K562 (cell line): ENCODE results near the gene FAM131C. TPM values are rescaled to one million over a fixed set of nuclear protein-coding genes. Genes with fewer than 3 reads are reported as not detected.
A peak's percentile ranks its signal among the peaks of the same experiment; 100 is the strongest.

Experiments
- CBX3 ChIP-seq, 2 experiments: IDR thresholded peaks; 1 replicate in 1 of 2; 2 replicates in 1 of 2; pipeline ENCODE4 v1.6.1; 2012; ENCODE audit warnings: inconsistent platforms in 2 of 2, low read length in 2 of 2, borderline replicate concordance in 1 of 2, control low read depth in 1 of 2
- CBX5 ChIP-seq: IDR thresholded peaks from 2 replicates; pipeline ENCODE4 v1.6.1; 2014; ENCODE audit warnings: low read depth, borderline replicate concordance
- CC2D1A ChIP-seq: fragments of 450-650 bp; IDR thresholded peaks from 2 replicates; pipeline ENCODE4 v1.6.1; 2017; ENCODE audit warnings: mild to moderate bottlenecking
- CREB3 ChIP-seq: fragments of 450-650 bp; conservative IDR thresholded peaks from 2 replicates; pipeline ENCODE4 v1.6.1; 2016; ENCODE audit warnings: missing genetic modification characterization, low read depth, mild to moderate bottlenecking, missing compliant biosample characterization, moderate library complexity
- CTBP1 ChIP-seq: fragments of 450-650 bp; IDR thresholded peaks from 2 replicates; pipeline ENCODE4 v1.6.1; 2016; ENCODE audit warnings: borderline replicate concordance
- ELK1 ChIP-seq: sonication (generic); formaldehyde crosslinking; IDR thresholded peaks from 2 replicates; pipeline ENCODE4 v1.8.1; 2022; ENCODE audit warnings: missing genetic modification reagents
- HBP1 ChIP-seq: fragments of 450-650 bp; formaldehyde crosslinking; IDR thresholded peaks from 2 replicates; pipeline ENCODE4 v1.4.0; 2022; ENCODE audit warnings: missing genetic modification characterization
- HINFP ChIP-seq: fragments of 450-650 bp; conservative IDR thresholded peaks from 2 replicates; pipeline ENCODE4 v1.6.1; 2016; ENCODE audit warnings: missing genetic modification characterization, low read depth, mild to moderate bottlenecking, control low read depth, missing compliant biosample characterization
- JUN ChIP-seq, 2 experiments: sonication (generic) in 1 of 2; formaldehyde crosslinking in 1 of 2; IDR thresholded peaks; 2 replicates each; pipeline versions ENCODE4 v1.6.1 to v1.8.0; 2012 to 2022; ENCODE audit warnings: borderline replicate concordance in 2 of 2, mild to moderate bottlenecking in 2 of 2, improper control_type of control experiment in 1 of 2, low read depth in 1 of 2, low read length in 1 of 2, missing genetic modification reagents in 1 of 2
- KLF16 ChIP-seq: IDR thresholded peaks from 2 replicates; pipeline ENCODE4 v1.6.1; 2016; ENCODE audit warnings: antibody characterized with exemption
- MAFF ChIP-seq: IDR thresholded peaks from 2 replicates; pipeline ENCODE4 v1.6.1; 2012; ENCODE audit warnings: low read length, improper control_type of control experiment
- MIER1 ChIP-seq: fragments of 450-650 bp; IDR thresholded peaks from 2 replicates; pipeline ENCODE4 v1.6.1; 2016; ENCODE audit warnings: antibody characterized with exemption, mild to moderate bottlenecking, low read depth
- MTA3 ChIP-seq: fragments of 450-650 bp; formaldehyde crosslinking; IDR thresholded peaks from 2 replicates; pipeline ENCODE4 v1.6.1; 2017; ENCODE audit warnings: mild to moderate bottlenecking, borderline replicate concordance
- SIN3A ChIP-seq, 2 experiments: fragments of 150-350 bp in 1 of 2; IDR thresholded peaks; 2 replicates each; pipeline ENCODE4 v1.6.1; 2011 to 2016; ENCODE audit warnings: borderline replicate concordance in 2 of 2, low read depth in 2 of 2, low read length in 2 of 2, mild to moderate bottlenecking in 2 of 2, moderate library complexity in 2 of 2; ENCODE audit not compliant: control insufficient read depth in 1 of 2
- SP2 ChIP-seq: IDR thresholded peaks from 2 replicates; pipeline ENCODE4 v1.6.1; 2011; ENCODE audit warnings: mild to moderate bottlenecking, low read depth, low read length, moderate library complexity; ENCODE audit not compliant: poor library complexity, severe bottlenecking; ENCODE audit errors: extremely low read depth
- TBL1XR1 ChIP-seq, 2 experiments: IDR thresholded peaks; 2 replicates each; pipeline ENCODE4 v1.6.1; 2012; ENCODE audit warnings: improper control_type of control experiment in 2 of 2, low read length in 2 of 2, mild to moderate bottlenecking in 1 of 2
- TCF15 ChIP-seq: fragments of 250-450 bp; sonication (Bioruptor Pico); IDR thresholded peaks from 2 replicates; pipeline ENCODE4 v1.8.0; 2022; ENCODE audit warnings: moderate library complexity, mild to moderate bottlenecking, inconsistent platforms
- ZNF436 ChIP-seq: fragments of 250-450, 450-650 bp; sonication (Bioruptor Pico); formaldehyde crosslinking; IDR thresholded peaks from 2 replicates; pipeline ENCODE4 v1.7.0; 2020; ENCODE audit warnings: mild to moderate bottlenecking
- polyA plus RNA-seq, 8 experiments: library from polyadenylated mRNA; depleted of rRNA in 4 of 8; stranded (reverse) in 5 of 8; unstranded in 3 of 8; fragments of >200 nt; fragmentation: Nextera tagmentation in 2 of 8; fragmentation: Illumina TruSeq in 1 of 8; extraction: Ambion mirVana in 2 of 8; extraction: Trizol in 1 of 8; gene quantifications; 2 replicates each; pipeline versions ENCODE4 v1.2.1 to v1.2.3, GENCODE V29; 2011 to 2014; ENCODE audit warnings: inconsistent platforms in 1 of 8, missing spikeins in 1 of 8
- total RNA-seq, 7 experiments: library from RNA; depleted of rRNA in 6 of 7; stranded (reverse); fragments of >200 nt in 6 of 7; fragmentation: Illumina TruSeq in 2 of 7; extraction: Trizol in 2 of 7; gene quantifications; 2 replicates each; pipeline versions ENCODE4 v1.2.1 to v1.2.3, GENCODE V29; 2011 to 2021; ENCODE audit warnings: low replicate concordance in 1 of 7

The FAM131C gene
- total and polyA plus RNA-seq, 9 of the 15 experiments (the other 6 are each of a cell fraction or from before 2014, with no cell fraction given), result 0.10 to 0.29 (median 0.16) TPM; not detected in 6

GRCh38 chr1:16055613-16056520 lies 17.6 kb downstream of the FAM131C start (continued):
- TF ChIP-seq HINFP (tag) (no peak), SIN3A (IDR thresholded peaks at IDR 0.05; ENCODE audit: borderline replicate concordance in 2 of 2, control insufficient read depth in 1 of 2, low read depth in 2 of 2, low read length in 2 of 2) (peak in 1 of 2 experiments; percentile 36; a peak in 1 of 4 replicates), SP2 (no peak), TCF15 (0 out of 2 replicates have a peak, but pooled peaks have one; percentile 51), JUN (IDR thresholded peaks at IDR 0.05; ENCODE audit: borderline replicate concordance, low read depth, low read length) (peak; percentile 34; the same call in 1 of the 2 replicates), JUN (CRISPR knock-in tag; IDR thresholded peaks at IDR 0.05; ENCODE audit: borderline replicate concordance) (peak; percentile 92), CBX3 (IDR thresholded peaks at IDR 0.05; ENCODE audit: borderline replicate concordance in 1 of 2, low read length in 2 of 2) (peak in 1 of 2 experiments; percentile 10; a peak in 1 of 3 replicates), ELK1 (CRISPR knock-in tag) (no peak), CREB3 (tag) (no peak), MAFF (no peak), CTBP1 (peak; percentile 94), ZNF436 (CRISPR knock-in tag) (no peak), CBX5 (no peak), CC2D1A (peak; percentile 76), MIER1 (peak; percentile 54; the same call in 1 of the 2 replicates), MTA3 (peak; percentile 81), KLF16 (peak; percentile 93), HBP1 (CRISPR knock-in tag) (peak; percentile 62; the same call in 1 of the 2 replicates), TBL1XR1 (IDR thresholded peaks at IDR 0.05; ENCODE audit: low read length in 2 of 2) (peak; percentile 52 to 63; a peak in 1 of 4 replicates)
